ENCODE results near the gene VAMP8.
"Not testable (repeated sequence)": the region's sequence is repeated elsewhere in the genome, so short reads cannot be mapped to it uniquely, and the experiment has no call there.

VAMP8 gene

GRCh38 chr2:85579266-85579935 is 2.0 kb downstream of the VAMP8 start:
- DNase-seq (ENCODE audit: low spot score): no peak

- no peak for DNase-seq (ENCODE audit: low spot score)
These were observed 2.8 kb downstream of the VAMP8 start for GRCh38 chr2:85580206-85580605.

GRCh38 chr2:85582492-85582891 is 5.1 kb downstream of the VAMP8 start:
- no peak for DNase-seq (ENCODE audit: low spot score)

GRCh38 chr2:85583667-85584353 is 6.4 kb downstream of the VAMP8 start:
- DNase-seq (ENCODE audit: low spot score): no peak

- peak; percentile 65 for DNase-seq (ENCODE audit: low spot score)
These were observed 7.0 kb downstream of the VAMP8 start, which contains the start of gene VAMP5 for GRCh38 chr2:85584354-85584856. TSS of gene VAMP5 (plus strand) at chr2:85584431. CDS start at chr2:85584491, 60 bp downstream.

GRCh38 chr2:85584857-85585780 is 7.7 kb downstream of the VAMP8 start:
- no peak for DNase-seq (ENCODE audit: low spot score)

- DNase-seq (ENCODE audit: low spot score): no peak
These were observed 8.4 kb downstream of the VAMP8 start for GRCh38 chr2:85585781-85586105.

GRCh38 chr2:85588236-85588635 is 10.8 kb downstream of the VAMP8 start:
- no peak for DNase-seq (ENCODE audit: low spot score)

- no peak for DNase-seq (ENCODE audit: low spot score)
These were observed 11.3 kb downstream of the VAMP8 start for GRCh38 chr2:85588645-85589044.

- DNase-seq (ENCODE audit: low spot score): no peak
These were observed 11.8 kb downstream of the VAMP8 start for GRCh38 chr2:85589181-85589580.

GRCh38 chr2:85589982-85590791 is 12.8 kb downstream of the VAMP8 start:
- no peak for DNase-seq (ENCODE audit: low spot score)

GRCh38 chr2:85590950-85591349 is 13.6 kb downstream of the VAMP8 start:
- DNase-seq (ENCODE audit: low spot score): no peak

- no peak for DNase-seq (ENCODE audit: low spot score)
These were observed 14.2 kb downstream of the VAMP8 start for GRCh38 chr2:85591563-85591962.

GRCh38 chr2:85592299-85592698 is 14.9 kb downstream of the VAMP8 start:
- DNase-seq (ENCODE audit: low spot score): not testable (repeated sequence)

GRCh38 chr2:85593023-85593422 is 15.6 kb downstream of the VAMP8 start:
- DNase-seq (ENCODE audit: low spot score): no peak

- no peak for DNase-seq (ENCODE audit: low spot score)
These were observed 17.4 kb downstream of the VAMP8 start for GRCh38 chr2:85594715-85595300.

- peak; percentile 97 for DNase-seq (ENCODE audit: low spot score)
These were observed 18.1 kb downstream of the VAMP8 start, which contains the start of gene RNF181 for GRCh38 chr2:85595301-85596025. TSS of gene RNF181 (plus strand) at chr2:85595745. CDS start at chr2:85595764, 19 bp downstream.

- DNase-seq (ENCODE audit: low spot score): no peak
These were observed 18.6 kb downstream of the VAMP8 start for GRCh38 chr2:85596026-85596333.

GRCh38 chr2:85596486-85597143 is 19.2 kb downstream of the VAMP8 start:
- DNase-seq (ENCODE audit: low spot score): no peak

GRCh38 chr2:85597241-85597640 is 19.9 kb downstream of the VAMP8 start:
- DNase-seq (ENCODE audit: low spot score): no peak
